Measurements from ENCODE around the gene FBXO42. TPM values are rescaled to one million over a fixed set of nuclear protein-coding genes. Genes with fewer than 3 reads are reported as not detected.

The FBXO42 gene
- total and polyA plus RNA-seq, 9 of the 15 experiments (the other 6 are each of a cell fraction or from before 2014, with no cell fraction given), result 7.2 to 24.8 (median 17.4) TPM

DNA sequence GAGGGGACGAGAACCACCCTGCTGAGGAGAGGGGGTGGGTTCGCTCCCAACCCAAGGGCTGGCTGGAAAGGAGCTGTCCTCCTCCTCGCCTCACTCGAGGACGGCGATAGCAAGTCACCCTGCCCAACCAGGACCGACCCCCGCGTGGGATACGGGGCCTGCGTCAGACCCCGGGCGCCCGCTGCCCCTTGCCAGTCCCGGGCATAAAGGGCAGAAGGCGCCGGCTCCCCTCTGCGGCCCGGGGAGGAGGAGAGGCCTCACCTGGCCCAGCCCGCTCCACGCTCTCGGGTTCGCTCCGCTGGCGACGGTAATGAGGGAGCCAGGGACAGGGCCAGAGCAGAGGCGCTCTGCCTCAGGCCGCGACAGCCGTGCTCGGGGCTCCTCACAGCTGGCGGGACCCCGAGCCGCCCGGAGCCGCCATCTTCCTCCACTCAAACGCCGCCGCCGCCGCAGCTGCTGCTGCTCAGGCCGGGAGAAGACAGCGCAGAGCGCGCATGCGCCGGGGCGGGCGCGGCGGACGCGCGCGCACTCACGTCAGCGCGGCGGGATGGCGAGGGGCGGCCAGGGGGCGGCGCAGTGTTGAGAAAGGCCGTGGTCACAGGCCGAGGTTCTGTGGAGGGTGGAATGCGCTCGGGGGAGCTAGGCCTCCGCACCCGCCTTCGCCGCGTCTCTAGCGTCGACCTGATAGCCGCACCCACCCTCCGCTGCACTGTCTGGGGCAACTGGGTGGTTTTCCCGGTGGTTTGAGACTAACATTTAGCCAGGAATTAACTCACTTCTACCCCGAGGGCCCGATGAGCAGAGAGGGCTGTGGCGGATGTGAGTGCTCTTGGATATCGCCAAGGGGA, at the start of gene FBXO42 (continued):
- TF ChIP-seq RAD21 (CRISPR knock-in tag; conservative IDR thresholded peaks at IDR 0.05 in 1 of 2, IDR thresholded peaks at IDR 0.05 in 1 of 2), result peak; percentile 34 to 46
- no peak for TF ChIP-seq ETV6 (IDR thresholded peaks at IDR 0.05; ENCODE audit: borderline replicate concordance in 1 of 2, low read depth in 2 of 2, low read length in 1 of 2)
- peak; percentile 74 for TF ChIP-seq ETV6 (CRISPR knock-in tag; IDR thresholded peaks at IDR 0.05; ENCODE audit: borderline replicate concordance)
- TF ChIP-seq, protein P1, sequence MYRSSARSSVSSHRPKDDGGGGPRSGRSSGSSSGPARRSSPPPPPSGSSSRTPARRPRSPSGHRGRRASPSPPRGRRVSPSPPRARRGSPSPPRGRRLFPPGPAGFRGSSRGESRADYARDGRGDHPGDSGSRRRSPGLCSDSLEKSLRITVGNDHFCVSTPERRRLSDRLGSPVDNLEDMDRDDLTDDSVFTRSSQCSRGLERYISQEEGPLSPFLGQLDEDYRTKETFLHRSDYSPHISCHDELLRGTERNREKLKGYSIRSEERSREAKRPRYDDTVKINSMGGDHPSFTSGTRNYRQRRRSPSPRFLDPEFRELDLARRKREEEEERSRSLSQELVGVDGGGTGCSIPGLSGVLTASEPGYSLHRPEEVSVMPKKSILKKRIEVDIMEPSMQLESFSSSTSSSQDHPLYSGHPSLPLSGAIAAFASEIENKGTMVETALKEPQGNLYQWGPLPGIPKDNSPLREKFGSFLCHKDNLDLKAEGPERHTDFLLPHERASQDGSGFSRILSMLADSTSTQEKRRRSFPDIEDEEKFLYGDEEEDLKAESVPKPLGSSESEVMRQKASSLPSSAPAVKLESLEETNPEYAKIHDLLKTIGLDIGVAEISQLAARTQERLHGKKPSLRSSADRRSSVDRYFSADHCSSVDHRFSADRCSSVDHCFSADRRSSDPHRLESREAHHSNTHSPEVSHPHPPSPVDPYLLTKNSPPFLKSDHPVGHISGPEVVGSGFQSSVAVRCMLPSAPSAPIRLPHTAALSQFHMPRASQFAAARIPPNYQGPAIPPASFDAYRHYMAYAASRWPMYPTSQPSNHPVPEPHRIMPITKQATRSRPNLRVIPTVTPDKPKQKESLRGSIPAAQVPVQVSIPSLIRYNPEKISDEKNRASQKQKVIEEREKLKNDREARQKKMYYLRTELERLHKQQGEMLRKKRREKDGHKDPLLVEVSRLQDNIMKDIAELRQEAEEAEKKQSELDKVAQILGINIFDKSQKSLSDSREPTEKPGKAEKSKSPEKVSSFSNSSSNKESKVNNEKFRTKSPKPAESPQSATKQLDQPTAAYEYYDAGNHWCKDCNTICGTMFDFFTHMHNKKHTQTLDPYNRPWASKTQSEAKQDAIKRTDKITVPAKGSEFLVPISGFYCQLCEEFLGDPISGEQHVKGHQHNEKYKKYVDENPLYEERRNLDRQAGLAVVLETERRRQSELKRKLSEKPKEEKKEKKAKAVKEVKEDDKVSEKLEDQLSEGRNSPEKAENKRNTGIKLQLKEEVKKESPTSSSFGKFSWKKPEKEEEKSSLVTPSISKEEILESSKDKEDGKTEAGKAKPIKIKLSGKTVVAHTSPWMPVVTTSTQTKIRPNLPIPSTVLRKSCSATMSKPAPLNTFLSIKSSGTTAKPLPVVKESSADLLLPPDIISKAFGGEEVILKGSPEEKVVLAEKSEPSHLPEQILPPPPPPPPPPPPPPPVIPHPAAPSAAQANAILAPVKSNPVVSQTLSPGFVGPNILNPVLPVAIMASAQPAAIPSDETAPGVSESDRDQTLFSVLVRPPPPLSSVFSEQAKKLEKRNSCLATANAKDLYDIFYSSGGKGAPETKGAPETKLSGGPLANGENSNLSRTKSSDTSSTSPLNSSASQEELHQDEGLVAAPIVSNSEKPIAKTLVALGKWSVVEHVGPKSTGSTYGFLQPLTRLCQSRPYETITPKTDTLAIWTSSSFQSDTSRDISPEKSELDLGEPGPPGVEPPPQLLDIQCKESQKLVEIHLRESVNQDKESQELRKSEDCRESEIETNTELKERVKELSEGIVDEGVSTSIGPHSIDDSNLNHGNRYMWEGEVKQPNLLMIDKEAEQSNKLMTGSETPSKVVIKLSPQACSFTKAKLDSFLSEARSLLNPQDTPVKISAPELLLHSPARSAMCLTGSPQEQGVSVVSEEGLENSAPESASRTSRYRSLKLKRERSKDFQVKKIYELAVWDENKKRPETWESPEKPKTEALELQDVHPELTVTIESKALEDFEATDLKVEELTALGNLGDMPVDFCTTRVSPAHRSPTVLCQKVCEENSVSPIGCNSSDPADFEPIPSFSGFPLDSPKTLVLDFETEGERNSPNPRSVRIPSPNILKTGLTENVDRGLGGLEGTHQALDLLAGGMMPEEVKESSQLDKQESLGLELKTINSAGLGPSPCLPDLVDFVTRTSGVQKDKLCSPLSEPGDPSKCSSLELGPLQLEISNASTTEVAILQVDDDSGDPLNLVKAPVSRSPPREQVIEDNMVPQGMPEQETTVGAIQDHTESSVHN (IDR thresholded peaks at IDR 0.05; ENCODE audit: borderline replicate concordance in 1 of 2, low read depth in 1 of 2), result no peak
- TF ChIP-seq, protein P2, sequence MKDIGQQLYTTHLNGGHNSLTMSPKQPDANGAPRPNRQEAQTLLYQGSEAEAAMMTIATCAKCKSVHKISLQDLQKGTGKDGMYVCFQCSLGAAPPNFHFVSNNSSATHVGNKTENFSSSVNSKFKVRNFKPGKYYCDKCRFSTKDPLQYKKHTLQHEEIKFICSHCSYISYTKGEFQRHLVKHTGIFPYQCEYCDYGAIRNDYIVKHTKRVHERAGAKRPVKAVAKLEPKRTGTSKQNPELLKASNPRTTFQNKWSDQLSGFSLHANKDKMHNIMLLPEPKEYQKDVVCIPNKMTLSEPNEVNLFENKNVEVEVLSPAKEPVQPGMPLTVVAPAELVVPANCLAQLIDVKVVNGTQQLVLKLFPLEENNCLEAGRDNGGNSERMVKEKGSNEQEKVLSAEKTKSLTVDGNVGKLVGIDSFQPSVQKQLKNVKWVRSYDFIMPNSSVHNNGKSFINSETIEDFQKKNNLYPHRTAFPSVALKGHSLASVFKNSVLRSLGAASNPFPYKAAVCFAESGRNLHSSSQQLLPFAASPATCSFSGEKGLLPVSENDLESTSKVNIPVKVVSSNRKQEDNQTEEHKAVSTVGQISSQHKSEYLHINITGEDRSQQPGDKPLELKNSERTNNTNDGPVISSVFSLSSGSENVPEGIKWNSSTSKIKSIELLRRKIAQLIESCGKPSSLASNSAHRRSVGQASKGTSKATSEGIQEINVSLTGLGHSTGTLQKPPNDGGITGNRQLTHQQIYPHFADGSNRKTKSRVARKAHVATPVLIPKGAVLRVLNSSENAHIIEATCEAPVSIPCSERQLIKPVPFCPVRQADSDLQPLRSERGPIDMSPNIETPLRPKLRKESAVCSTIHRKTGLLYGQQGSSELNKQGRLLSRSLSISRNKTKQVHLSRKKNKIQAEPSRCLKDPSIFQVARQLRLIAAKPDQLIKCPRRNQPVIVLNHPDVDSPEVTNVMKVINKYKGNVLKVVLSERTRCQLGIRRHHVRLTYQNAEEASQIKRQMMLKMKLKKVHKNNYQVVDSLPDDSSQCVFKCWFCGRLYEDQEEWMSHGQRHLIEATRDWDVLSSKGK (CRISPR knock-in tag; IDR thresholded peaks at IDR 0.05), result no peak
- TF ChIP-seq CBX8 (IDR thresholded peaks at IDR 0.05; ENCODE audit: borderline replicate concordance, extremely low read depth, low read depth, low read length, poor library complexity, severe bottlenecking), result no peak
- 0 out of 2 replicates have a peak, but pooled peaks have one; percentile 74 for TF ChIP-seq ZNF175 (CRISPR knock-in tag; IDR thresholded peaks at IDR 0.05; ENCODE audit: low read depth)
- no peak for TF ChIP-seq ATF1 (CRISPR knock-in tag; IDR thresholded peaks at IDR 0.05)
- TF ChIP-seq ATF1 (tag; IDR thresholded peaks at IDR 0.05), result peak; percentile 95
- no peak for TF ChIP-seq MTF1 (CRISPR knock-in tag; IDR thresholded peaks at IDR 0.05; ENCODE audit: borderline replicate concordance)
- TF ChIP-seq, protein P3, sequence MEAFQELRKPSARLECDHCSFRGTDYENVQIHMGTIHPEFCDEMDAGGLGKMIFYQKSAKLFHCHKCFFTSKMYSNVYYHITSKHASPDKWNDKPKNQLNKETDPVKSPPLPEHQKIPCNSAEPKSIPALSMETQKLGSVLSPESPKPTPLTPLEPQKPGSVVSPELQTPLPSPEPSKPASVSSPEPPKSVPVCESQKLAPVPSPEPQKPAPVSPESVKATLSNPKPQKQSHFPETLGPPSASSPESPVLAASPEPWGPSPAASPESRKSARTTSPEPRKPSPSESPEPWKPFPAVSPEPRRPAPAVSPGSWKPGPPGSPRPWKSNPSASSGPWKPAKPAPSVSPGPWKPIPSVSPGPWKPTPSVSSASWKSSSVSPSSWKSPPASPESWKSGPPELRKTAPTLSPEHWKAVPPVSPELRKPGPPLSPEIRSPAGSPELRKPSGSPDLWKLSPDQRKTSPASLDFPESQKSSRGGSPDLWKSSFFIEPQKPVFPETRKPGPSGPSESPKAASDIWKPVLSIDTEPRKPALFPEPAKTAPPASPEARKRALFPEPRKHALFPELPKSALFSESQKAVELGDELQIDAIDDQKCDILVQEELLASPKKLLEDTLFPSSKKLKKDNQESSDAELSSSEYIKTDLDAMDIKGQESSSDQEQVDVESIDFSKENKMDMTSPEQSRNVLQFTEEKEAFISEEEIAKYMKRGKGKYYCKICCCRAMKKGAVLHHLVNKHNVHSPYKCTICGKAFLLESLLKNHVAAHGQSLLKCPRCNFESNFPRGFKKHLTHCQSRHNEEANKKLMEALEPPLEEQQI (IDR thresholded peaks at IDR 0.05), result no peak

Data from K562 (cell line).